OCI-LY1 (cell line): ENCODE results near the gene OR5AN1.

ENCODE experiments used
- H2AFZ ChIP-seq: fragments of 200-600 bp; sonication (generic), shearing (Covaris generic); 2 replicates; pipeline ENCODE4 v1.6.0; 2014; ENCODE audit warnings: antibody characterized with exemption, mild to moderate bottlenecking, low read length
- H3F3A ChIP-seq: fragments of 200-600 bp; sonication (generic), shearing (Covaris generic); 2 replicates; pipeline ENCODE4 v1.6.0; 2014; ENCODE audit warnings: mild to moderate bottlenecking, antibody characterized with exemption, low read length, moderate library complexity; ENCODE audit not compliant: insufficient read depth
- H3K27ac ChIP-seq: fragments of 200-600 bp; sonication (generic); 2 replicates; pipeline ENCODE4 v1.5.1; 2014; ENCODE audit warnings: low read length, mixed run types, mild to moderate bottlenecking, low read depth; ENCODE audit not compliant: poor library complexity, severe bottlenecking
- H3K27me3 ChIP-seq: fragments of 200-600 bp; sonication (generic); 2 replicates; pipeline ENCODE4 v1.6.0; 2014; ENCODE audit warnings: antibody characterized with exemption, mild to moderate bottlenecking, low read length, moderate library complexity; ENCODE audit not compliant: insufficient read depth
- H3K36me3 ChIP-seq: fragments of 200-600 bp; sonication (generic); 2 replicates; pipeline ENCODE4 v1.6.1; 2014; ENCODE audit warnings: mild to moderate bottlenecking, antibody characterized with exemption, low read length, moderate library complexity, mixed read lengths; ENCODE audit not compliant: insufficient read depth
- H3K4me1 ChIP-seq: fragments of 200-600 bp; sonication (generic); 2 replicates; pipeline ENCODE4 v1.5.1; 2014; ENCODE audit warnings: mild to moderate bottlenecking, low read length, moderate library complexity; ENCODE audit not compliant: insufficient read depth, severe bottlenecking
- H3K4me2 ChIP-seq: fragments of 200-600 bp; sonication (generic), shearing (Covaris generic); 2 replicates; pipeline ENCODE4 v1.6.1; 2014; ENCODE audit warnings: low read length
- H3K4me3 ChIP-seq: fragments of 200-600 bp; sonication (generic); 2 replicates; pipeline ENCODE4 v1.5.1; 2014; ENCODE audit warnings: low read length, low read depth, mild to moderate bottlenecking, mixed read lengths; ENCODE audit not compliant: poor library complexity, severe bottlenecking
- H3K79me2 ChIP-seq: fragments of 200-600 bp; shearing (Covaris generic); 2 replicates; pipeline ENCODE4 v1.6.1; 2016; ENCODE audit warnings: mixed run types, low read length, mixed read lengths; ENCODE audit not compliant: insufficient read depth
- H3K9ac ChIP-seq: fragments of 200-600 bp; sonication (generic), shearing (Covaris generic); 2 replicates; pipeline ENCODE4 v1.6.1; 2014; ENCODE audit warnings: mild to moderate bottlenecking, low read length, mixed read lengths
- H3K9me2 ChIP-seq: fragments of 200-600 bp; sonication (generic), shearing (Covaris generic); 2 replicates; pipeline ENCODE4 v1.6.1; 2014; ENCODE audit warnings: low read depth, mild to moderate bottlenecking, low read length, mixed read lengths
- H3K9me3 ChIP-seq: fragments of 200-600 bp; shearing (Covaris generic); 2 replicates; pipeline ENCODE4 v1.6.1; 2014; ENCODE audit warnings: low read length, mixed read lengths
- H4K20me1 ChIP-seq: fragments of 200-600 bp; sonication (generic), shearing (Covaris generic); 2 replicates; pipeline ENCODE4 v1.6.0; 2016; ENCODE audit warnings: mild to moderate bottlenecking, low read length; ENCODE audit not compliant: insufficient read depth
- EZH2 ChIP-seq: fragments of 200-600 bp; sonication (generic), shearing (Covaris generic); IDR thresholded peaks from 2 replicates; pipeline ENCODE4 v1.8.0; 2017; ENCODE audit warnings: borderline replicate concordance, mixed run types, mild to moderate bottlenecking, antibody characterized with exemption, low read length, moderate library complexity, mixed read lengths
- TF ChIP-seq, protein P1 (sequence below): fragments of 200-600 bp; sonication (generic), shearing (Covaris generic); IDR thresholded peaks from 2 replicates; pipeline ENCODE4 v1.5.1; 2017; ENCODE audit warnings: mild to moderate bottlenecking, antibody characterized with exemption, low read length, moderate library complexity, mixed read lengths

The OR5AN1 gene

DNA sequence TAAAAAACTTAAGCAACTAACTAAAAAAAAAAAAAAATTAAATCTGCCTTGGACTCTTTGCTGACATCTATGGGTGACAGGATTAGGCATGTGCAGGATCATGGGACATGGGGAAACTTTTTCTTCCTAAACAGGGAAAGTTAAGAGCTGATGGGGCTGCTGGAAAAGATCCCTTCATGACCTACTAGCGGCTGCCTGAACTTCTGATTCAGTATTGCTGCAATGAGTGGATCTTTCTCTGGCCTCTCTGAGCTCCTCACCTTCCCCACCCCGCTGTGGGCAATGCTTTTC, 42.5 kb downstream of the OR5AN1 start:
- H3K4me1 ChIP-seq: no peaks in the 10 kb centered on the region
- H3K9me3 ChIP-seq: peaks cover 14% of the 10 kb centered on the region; the same call in 1 of the 2 replicates

DNA sequence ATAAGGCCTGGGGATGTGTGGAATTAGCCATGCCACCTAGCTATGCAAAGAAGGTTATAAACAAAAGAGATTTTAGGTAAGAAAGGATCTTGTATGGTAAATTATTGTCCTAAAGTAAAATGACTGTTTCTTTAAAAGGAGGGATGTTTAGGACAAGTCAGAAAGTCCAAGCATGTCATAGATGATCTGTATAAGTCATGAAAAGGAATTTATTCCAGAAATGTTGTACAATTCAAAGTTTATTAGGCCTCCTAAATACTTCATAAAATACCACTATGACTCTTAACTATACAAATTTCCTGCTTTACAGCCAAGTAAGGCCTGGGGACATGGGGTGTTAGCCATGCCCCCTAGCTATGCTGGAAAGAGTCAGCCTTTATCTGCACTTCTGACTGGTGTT, 44.9 kb downstream of the OR5AN1 start:
- Histone ChIP-seq H3K27me3 (no peaks in the 10 kb centered on the region), H3K9me2 (no peaks in the 10 kb centered on the region), H2AFZ (no peak overlapping the region), H3K4me3 (no peak overlapping the region), H3K4me2 (no peak overlapping the region), H3K36me3 (no peaks in the 10 kb centered on the region), H4K20me1 (no peaks in the 10 kb centered on the region), H3K9ac (no peak overlapping the region), H3K79me2 (no peaks in the 10 kb centered on the region), H3F3A (no peaks in the 10 kb centered on the region), H3K27ac (no peak overlapping the region), H3K9me3 (peaks cover 14% of the 10 kb centered on the region; the same call in 1 of the 2 replicates), H3K4me1 (no peaks in the 10 kb centered on the region)
- TF ChIP-seq, protein P1, sequence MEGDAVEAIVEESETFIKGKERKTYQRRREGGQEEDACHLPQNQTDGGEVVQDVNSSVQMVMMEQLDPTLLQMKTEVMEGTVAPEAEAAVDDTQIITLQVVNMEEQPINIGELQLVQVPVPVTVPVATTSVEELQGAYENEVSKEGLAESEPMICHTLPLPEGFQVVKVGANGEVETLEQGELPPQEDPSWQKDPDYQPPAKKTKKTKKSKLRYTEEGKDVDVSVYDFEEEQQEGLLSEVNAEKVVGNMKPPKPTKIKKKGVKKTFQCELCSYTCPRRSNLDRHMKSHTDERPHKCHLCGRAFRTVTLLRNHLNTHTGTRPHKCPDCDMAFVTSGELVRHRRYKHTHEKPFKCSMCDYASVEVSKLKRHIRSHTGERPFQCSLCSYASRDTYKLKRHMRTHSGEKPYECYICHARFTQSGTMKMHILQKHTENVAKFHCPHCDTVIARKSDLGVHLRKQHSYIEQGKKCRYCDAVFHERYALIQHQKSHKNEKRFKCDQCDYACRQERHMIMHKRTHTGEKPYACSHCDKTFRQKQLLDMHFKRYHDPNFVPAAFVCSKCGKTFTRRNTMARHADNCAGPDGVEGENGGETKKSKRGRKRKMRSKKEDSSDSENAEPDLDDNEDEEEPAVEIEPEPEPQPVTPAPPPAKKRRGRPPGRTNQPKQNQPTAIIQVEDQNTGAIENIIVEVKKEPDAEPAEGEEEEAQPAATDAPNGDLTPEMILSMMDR: no peak
- TF ChIP-seq EZH2: no peak

More for the DNA sequence above, 42.5 kb downstream of the OR5AN1 start:
- TF ChIP-seq EZH2: no peak
- TF ChIP-seq, protein P1: no peak
- no peaks in the 10 kb centered on the region for H3K9me2 ChIP-seq
- no peak overlapping the region for H2AFZ ChIP-seq
- no peaks in the 10 kb centered on the region for H3F3A ChIP-seq
- no peaks in the 10 kb centered on the region for H4K20me1 ChIP-seq
- H3K27me3 ChIP-seq: no peaks in the 10 kb centered on the region
- H3K36me3 ChIP-seq: no peaks in the 10 kb centered on the region
- no peak overlapping the region for H3K4me3 ChIP-seq
- no peaks in the 10 kb centered on the region for H3K79me2 ChIP-seq
- H3K4me2 ChIP-seq: no peak overlapping the region
- no peak overlapping the region for H3K27ac ChIP-seq
- no peak overlapping the region for H3K9ac ChIP-seq

DNA sequence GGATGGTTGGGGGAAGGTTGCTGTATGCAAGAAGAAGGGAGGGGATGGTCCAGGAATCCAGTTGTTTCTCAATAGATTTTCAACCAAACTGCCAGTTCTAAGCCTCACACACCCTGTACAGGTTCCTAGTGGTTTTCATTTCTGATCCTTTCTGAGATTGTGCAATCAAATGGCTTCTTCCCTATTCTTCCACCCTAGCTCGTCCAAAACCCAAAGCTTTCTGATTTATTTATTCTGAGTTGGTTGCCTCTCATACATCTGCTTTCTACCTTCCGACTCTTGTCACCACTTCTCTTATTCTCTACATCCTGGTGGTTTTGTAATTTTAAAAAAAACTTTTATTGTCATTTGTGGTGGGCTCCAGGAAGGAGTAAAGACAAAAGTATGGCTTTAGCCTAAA, 55.0 kb downstream of the OR5AN1 start:
- Histone ChIP-seq H3K4me2 (no peak overlapping the region), H3K79me2 (no peaks in the 10 kb centered on the region), H3K4me1 (no peaks in the 10 kb centered on the region), H3K27me3 (no peaks in the 10 kb centered on the region), H3K4me3 (no peak overlapping the region), H3K9ac (no peak overlapping the region), H3K36me3 (no peaks in the 10 kb centered on the region), H3F3A (no peaks in the 10 kb centered on the region), H2AFZ (no peak overlapping the region), H4K20me1 (no peaks in the 10 kb centered on the region), H3K27ac (no peak overlapping the region), H3K9me3 (no peaks in the 10 kb centered on the region), H3K9me2 (no peaks in the 10 kb centered on the region)
- TF ChIP-seq, protein P1: no peak
- no peak for TF ChIP-seq EZH2
